22Rv1 (cell line): ENCODE data around the gene THSD4.
"Not testable (repeated sequence)": the region's sequence is repeated elsewhere in the genome, so short reads cannot be mapped to it uniquely, and the experiment has no call there.

ENCODE experiments used
- H3K27ac ChIP-seq: fragments of 450-650 bp; 2 replicates; pipeline ENCODE4 v1.5.1; 2017
- ZFX ChIP-seq: fragments of 450-650 bp; IDR thresholded peaks from 2 replicates; pipeline ENCODE4 v1.6.1; 2017; ENCODE audit warnings: antibody characterized with exemption, borderline replicate concordance
- TF ChIP-seq, protein P1 (sequence below): fragments of 450-650 bp; IDR thresholded peaks from 2 replicates; pipeline ENCODE4 v1.5.1; 2017; ENCODE audit warnings: mild to moderate bottlenecking

The THSD4 gene

DNA sequence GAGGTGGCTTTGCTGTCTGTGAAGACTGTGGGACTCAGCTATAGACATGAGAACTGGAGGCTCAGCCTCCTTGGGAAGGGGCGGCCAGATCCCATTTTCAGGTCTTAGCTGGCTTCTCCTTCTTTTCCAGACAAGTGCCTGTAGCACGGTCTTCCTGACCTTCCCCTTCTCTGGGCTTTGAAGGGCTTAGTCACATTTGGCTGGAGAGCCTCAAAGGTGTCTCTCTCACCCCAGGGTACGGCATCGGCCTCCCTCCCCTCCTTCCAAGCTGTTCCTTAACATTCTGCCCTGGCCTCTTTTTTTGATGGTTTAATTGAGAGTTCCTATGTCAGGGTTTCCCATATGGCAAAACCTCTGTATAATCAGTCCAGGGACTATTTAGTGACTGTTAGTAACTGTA is 242.7 kb downstream of the THSD4 start:
- TF ChIP-seq, protein P1, sequence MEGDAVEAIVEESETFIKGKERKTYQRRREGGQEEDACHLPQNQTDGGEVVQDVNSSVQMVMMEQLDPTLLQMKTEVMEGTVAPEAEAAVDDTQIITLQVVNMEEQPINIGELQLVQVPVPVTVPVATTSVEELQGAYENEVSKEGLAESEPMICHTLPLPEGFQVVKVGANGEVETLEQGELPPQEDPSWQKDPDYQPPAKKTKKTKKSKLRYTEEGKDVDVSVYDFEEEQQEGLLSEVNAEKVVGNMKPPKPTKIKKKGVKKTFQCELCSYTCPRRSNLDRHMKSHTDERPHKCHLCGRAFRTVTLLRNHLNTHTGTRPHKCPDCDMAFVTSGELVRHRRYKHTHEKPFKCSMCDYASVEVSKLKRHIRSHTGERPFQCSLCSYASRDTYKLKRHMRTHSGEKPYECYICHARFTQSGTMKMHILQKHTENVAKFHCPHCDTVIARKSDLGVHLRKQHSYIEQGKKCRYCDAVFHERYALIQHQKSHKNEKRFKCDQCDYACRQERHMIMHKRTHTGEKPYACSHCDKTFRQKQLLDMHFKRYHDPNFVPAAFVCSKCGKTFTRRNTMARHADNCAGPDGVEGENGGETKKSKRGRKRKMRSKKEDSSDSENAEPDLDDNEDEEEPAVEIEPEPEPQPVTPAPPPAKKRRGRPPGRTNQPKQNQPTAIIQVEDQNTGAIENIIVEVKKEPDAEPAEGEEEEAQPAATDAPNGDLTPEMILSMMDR: no peak
- TF ChIP-seq ZFX: no peak

DNA sequence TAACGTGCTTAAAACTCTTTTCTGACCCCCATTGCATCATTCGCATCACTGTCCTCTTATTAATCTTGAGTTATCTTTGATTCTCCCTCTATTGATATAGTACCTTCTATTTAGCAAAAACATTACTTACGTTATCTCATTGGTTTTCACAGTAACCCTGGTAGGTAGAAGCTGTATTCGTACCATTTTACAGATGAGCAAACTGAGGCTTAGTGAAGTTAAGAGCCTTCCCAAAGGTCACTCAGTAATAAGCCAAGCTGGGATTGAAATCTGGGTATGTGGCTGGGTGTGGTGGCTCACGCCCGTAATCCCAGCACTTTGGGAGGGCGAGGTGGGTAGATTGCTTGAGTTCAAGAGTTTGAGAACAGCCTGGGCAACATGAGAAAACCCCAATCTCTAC is 244.0 kb downstream of the THSD4 start:
- TF ChIP-seq, protein P1: no peak
- no peak overlapping the region for H3K27ac ChIP-seq

More for the DNA sequence above, 242.7 kb downstream of the THSD4 start:
- H3K27ac ChIP-seq: no peak overlapping the region

GRCh38 chr15:71362556-71362955 is 247.3 kb downstream of the THSD4 start:
- no peak overlapping the region for H3K27ac ChIP-seq
- TF ChIP-seq ZFX: no peak
- TF ChIP-seq, protein P1: no peak

DNA sequence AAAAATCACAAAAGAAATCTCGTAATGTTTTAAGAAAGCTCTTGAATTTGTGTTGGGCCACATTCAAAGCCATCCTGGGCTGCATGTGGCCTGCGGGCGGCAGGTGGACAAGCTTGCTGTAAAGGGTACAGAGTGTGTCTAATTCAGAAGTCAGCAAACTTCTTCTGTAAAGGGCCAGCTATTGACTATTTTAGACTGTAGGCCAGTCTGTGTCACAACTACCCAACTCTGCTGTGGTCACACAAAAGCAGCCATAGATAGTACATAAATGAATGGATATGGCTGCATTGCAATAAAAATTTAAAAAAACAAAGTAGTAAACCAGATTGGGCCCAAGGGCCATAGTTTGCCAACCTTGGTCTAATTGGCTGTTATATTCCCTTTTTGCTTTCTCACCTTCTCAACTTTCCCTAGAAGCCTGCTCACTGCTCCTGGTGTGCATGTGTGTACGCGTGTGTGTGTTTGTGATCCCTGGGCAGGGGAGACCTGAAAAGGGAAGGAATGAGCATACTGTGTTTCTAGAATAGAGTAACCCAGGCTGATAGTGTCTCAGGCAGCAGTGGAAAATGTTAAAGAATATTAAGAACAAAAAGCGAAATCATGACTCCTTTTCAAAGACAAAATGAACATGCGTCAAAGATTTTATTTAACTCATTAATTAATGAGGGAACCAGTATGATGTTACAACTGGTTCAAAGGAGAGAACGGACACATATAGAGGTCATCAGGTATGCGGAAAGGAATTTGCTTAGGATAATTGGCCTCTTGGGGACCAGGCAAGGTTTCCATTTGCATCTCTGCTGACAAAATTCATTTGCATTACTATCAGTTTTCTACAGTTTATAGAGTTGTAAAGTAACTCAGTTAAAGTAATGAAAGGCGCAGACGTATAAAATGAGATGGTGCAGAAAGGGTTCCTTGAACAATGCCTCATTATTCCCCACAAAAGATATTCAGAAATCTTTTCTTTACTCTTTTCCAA is 248.0 kb downstream of the THSD4 start:
- no peak for TF ChIP-seq ZFX
- TF ChIP-seq, protein P1: no peak
- no peak overlapping the region for H3K27ac ChIP-seq

- TF ChIP-seq ZFX: no peak
- TF ChIP-seq, protein P1: no peak
- H3K27ac ChIP-seq: no peak overlapping the region
Observed at GRCh38 chr15:71364117-71364584, 248.9 kb downstream of the THSD4 start.

DNA sequence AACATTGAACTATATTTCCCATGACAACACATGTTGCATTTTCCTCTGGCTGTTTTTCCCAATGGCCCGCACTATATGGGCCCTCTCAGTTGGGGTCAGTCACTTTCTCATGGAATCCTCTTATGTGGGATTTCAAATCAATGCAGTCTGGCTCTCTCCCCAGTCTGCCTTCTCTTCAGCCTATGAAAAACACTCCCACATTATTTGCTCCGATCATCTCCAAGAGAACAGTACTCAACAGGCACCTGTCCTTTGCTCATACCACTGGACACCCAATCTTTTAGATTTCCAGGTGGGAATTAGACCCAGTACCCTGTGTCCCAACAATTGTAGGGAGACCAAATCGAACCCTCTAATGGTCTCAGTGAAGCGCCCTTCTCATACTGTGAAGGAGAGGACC is 251.3 kb downstream of the THSD4 start:
- H3K27ac ChIP-seq: no peak overlapping the region
- no peak for TF ChIP-seq ZFX
- TF ChIP-seq, protein P1: no peak

GRCh38 chr15:71366926-71367325 is 251.7 kb downstream of the THSD4 start:
- no peak overlapping the region for H3K27ac ChIP-seq
- no peak for TF ChIP-seq ZFX
- TF ChIP-seq, protein P1: no peak

DNA sequence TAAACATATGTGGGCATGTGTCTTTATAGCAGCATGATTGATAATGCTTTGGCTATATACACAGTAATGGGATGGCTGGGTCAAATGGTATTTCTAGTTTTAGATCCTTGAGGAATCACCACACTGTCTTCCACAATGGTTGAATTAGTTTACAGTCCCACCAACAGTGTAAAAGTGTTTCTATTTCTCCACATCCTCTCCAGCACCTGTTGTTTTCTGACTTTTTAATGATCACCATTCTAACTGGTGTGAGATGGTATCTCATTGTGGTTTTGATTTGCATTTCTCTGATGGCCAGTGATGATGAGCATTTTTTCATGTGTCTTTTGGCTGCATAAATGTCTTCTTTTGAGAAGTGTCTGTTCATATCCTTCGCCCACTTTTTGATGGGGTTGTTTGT is 252.5 kb downstream of the THSD4 start:
- not testable (repeated sequence) for H3K27ac ChIP-seq

GRCh38 chr15:71372769-71373168 is 257.5 kb downstream of the THSD4 start:
- H3K27ac ChIP-seq: not testable (repeated sequence)
